Dedifferentiated amniotic fluid mesenchymal stem cell (primary cell): ENCODE results near the gene RBL1.
A peak's percentile ranks its signal among the peaks of the same experiment; 100 is the strongest.
"Not testable (repeated sequence)": the region's sequence is repeated elsewhere in the genome, so short reads cannot be mapped to it uniquely, and the experiment has no call there.

Experiments used
- DNase-seq: peaks from one replicate; pipeline ENCODE4 v3.0.0-alpha.2; 2016; ENCODE audit errors: extremely low spot score

RBL1 gene

DNA sequence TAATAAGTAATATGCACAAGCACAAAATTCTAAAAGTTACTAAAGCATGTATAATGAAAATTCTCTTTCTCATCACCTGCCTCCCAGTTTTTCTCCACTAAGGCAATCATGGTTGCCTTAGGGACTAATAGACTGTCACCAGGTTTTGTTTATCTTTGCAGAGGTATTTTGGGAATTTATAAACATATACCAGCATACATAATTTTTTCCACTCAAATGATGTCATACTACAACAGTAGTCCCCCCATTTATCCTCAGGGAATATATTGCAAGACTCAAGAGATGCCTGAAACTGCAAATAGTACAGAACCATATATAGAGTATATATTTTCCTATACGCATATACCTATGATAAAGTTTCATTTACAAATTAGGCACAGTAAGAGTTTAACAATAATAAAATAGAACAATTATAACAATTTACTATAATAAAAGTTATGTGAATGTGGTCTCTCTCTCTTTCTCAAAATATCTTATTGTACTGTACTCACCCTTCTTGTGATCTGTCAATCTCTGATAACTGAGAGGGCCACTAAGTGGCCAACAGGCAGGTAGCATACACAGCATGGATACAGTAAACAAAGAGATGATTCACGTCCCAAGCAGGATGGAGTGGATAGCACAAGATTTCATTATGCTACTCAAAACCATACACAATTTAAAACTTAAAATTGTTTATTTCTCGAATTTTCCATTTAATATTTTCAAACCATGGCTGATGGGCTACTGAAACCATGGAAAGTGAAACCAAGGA, 19.7 kb downstream of the RBL1 start:
- DNase-seq = no peak

- no peak for DNase-seq
Observed at GRCh38 chr20:37072293-37073196, 23.3 kb downstream of the RBL1 start.

DNA sequence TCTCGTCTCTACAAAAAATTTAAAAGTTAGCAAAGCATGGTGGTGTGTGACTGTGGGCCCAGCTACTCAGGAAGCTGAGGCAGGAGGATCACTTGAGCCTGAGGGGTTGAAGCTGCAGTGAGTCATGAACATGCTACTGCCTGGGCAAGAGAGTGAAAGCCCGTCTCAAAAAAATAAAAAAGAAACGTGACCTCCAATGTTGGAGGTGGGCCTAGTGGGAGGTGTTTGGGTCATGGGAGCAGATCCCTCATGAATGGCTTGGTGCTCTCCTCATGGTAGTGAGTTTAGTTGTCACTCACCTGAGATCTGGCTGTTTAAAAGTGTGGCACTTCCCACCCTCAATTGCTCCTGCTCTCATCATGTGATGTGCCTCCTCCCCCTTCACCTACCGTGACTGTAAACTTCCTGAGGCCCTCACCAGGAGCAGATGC, 24.3 kb downstream of the RBL1 start:
- DNase-seq = peak; percentile 45

DNA sequence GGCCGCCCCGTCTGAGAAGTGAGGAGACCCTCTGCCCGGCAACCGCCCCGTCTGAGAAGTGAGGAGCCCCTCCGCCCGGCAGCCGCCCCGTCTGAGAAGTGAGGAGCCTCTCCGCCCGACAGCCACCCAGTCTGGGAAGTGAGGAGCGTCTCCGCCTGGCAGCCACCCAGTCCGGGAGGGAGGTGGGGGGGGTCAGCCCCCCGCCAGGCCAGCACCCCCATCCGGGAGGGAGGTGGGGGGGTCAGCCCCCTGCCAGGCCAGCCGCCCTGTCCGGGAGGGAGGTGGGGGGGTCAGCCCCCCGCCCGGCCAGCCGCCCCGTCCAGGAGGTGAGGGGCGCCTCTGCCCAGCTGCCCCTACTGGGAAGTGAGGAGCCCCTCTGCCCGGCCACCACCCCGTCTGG, 26.2 kb downstream of the RBL1 start:
- not testable (repeated sequence) for DNase-seq

DNA sequence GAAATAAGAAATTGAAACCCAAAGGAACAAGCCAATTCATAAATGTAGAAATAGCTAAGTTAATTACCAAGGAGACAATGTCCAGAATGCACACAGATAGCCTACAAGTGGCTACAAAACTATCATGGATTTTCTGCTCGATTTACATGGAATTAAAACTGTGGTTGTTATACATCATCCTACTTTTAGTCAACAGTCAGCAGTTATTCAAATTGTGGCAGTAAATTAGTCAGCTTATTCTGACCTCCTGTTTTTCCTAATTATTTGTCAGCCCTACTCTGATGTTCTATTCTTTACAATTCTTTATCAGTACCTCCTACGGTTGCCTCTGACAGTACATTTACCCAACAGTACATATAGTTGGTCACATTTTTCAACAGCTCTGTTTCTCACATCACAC, 29.6 kb downstream of the RBL1 start:
- no peak for DNase-seq

DNA sequence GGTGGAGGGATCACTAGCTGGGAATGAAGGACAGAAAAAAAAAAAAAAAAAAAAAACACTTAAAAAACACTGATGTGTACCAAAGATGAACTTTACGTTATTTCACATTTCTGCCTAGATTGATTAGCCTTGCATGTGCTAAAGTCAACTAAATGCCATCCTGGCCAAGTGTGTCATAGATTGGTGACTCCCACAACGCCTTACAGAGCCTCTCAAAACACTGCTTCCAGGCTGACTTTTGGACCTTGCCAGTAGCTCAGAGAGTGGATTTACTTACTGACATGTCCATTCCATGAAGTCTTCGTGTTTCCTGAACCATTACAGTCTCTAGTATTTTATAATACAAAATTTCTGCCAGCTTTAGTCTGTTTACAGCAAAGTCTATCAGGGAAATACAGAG, 40.5 kb downstream of the RBL1 start:
- no peak for DNase-seq

- no peak for DNase-seq
Observed at GRCh38 chr20:37053230-37053950, 42.4 kb downstream of the RBL1 start.

DNA sequence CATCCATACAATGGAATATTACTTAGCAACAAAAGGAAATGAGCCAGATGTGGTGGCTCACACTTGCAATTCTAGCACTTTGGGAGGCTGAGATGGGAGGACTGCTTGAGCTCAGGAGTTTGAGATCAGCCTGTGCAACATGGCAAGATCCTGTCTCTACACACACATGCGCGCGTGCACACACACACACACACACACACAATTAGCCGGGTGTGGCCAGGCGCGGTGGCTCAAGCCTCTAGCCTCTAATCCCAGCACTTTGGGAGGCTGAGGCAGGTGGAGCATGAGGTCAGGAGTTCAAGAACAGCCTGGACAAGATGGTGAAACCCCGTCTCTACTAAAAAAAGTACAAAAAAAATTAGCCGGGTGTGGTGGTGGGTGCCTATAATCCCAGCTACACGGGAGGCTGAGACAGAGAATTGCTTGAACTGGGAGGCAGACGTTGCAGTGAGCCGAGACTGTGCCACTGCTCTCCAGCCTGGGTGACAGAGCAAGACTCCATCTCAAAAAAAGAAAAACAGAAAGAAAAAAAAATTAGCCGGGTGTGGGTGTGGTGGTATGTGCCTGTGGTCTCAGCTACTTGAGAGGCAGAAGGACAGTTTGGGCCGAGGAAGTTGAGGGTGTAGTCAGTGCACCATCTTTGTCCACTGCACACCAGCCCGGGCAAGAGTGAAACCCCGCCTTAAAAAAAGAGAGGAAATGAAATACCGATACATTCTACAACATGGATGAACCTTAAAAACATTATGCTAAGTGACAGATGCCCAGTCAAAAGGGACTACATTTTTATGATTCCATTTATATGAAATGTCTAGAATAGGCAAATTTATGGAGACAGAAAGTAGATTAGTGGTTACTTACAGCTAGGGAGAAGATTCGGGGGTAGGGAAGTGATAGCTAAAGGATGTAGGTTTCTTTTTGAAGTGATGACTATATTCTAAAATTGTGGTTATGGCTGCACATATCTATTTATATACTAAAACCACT, 52.5 kb downstream of the RBL1 start:
- DNase-seq = no peak

GRCh38 chr20:37039366-37039765, 56.4 kb downstream of the RBL1 start:
- DNase-seq = not testable (repeated sequence)

GRCh38 chr20:37032077-37032476, 63.7 kb downstream of the RBL1 start:
- DNase-seq = no peak

- DNase-seq = no peak
Observed at GRCh38 chr20:37020636-37021035, 75.2 kb downstream of the RBL1 start.

DNA sequence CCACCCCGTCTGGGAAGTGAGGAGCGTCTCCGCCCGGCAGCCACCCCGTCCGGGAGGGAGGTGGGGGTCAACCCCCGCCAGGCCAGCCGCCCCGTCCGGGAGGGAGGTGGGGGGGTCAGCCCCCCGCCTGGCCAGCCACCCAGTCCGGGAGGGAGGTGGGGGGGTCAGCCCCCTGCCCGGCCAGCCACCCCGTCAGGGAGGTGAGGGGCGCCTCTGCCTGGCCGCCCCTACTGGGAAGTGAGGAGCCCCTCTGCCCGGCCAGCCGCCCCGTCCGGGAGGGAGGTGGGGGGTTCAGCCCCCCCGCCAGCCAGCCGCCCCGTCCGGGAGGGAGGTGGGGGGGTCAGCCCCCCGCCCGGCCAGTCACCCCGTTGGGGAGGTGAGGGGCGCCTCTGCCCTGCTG, 83.2 kb downstream of the RBL1 start:
- DNase-seq = not testable (repeated sequence)

DNA sequence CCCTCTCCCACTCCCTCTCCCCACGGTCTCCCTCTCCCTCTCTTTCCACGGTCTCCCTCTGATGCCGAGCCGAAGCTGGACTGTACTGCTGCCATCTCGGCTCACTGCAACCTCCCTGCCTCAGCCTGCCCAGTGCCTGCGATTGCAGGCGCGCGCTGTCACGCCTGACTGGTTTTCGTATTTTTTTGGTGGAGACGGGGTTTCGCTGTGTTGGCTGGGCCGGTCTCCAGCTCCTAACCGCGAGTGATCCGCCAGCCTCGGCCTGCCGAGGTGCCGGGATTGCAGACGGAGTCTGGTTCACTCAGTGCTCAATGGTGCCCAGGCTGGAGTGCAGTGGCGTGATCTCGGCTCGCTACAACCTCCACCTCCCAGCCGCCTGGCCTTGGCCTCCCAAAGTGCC, 83.9 kb downstream of the RBL1 start:
- DNase-seq = not testable (repeated sequence)

DNA sequence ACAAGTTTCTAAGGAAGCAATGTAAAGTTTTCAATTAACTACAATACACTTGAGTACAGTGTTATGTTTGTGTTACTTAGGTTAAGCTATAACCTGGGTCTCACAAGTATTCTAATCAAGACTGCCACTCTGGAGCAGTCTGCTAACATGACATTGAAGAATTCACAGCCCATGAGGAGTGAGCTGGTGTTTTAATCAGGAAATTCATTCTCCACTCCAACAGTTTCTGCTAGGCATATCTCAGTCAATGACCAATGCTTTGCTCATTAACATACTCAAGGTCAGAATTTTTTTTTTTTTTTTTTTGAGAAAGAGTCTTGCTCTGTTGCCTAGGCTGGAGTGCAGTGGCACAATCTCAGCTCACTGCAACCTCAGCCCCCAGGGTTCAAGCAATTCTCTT, 84.7 kb downstream of the RBL1 start:
- DNase-seq = no peak

DNA sequence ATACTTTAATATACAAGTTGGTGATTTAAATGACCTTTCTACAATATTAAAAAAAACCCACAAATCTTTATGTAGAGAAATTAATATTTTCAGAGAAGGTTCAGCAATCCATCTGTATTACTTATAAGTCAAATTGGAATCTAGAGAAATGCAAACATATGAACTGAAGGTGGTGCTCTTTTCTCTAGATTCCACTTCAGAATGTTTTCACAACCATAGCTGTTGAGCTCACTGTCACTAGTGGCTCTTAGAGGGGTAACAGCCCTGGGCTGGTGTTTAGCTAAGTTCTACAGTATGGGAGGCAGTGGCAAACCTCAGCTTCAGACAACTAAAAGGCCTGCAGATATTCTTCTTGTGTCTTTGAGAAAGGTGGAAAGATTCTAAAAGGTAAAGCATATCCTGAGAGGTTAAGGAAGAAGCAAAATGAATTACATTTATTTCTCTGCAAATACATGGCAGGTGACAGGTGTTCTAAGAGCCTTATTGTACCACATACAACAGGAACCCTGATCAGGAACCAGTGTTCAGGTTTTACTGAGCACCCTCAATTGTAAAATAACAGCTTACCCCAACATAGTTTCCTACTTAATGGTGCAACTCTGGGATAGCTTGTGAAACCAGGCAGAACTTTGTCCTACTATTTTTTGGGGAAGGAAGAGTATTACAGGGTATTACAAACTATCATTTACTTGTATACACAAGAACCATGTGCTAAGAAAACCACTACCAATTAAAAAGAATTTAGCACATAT, 87.7 kb downstream of the RBL1 start:
- DNase-seq = peak; percentile 29

- DNase-seq = not testable (repeated sequence)
Observed at GRCh38 chr20:37005062-37005942, 90.5 kb downstream of the RBL1 start.

- DNase-seq = not testable (repeated sequence)
Observed at GRCh38 chr20:37001634-37002033, 94.2 kb downstream of the RBL1 start.

GRCh38 chr20:37000171-37000570, 95.6 kb downstream of the RBL1 start:
- not testable (repeated sequence) for DNase-seq

DNA sequence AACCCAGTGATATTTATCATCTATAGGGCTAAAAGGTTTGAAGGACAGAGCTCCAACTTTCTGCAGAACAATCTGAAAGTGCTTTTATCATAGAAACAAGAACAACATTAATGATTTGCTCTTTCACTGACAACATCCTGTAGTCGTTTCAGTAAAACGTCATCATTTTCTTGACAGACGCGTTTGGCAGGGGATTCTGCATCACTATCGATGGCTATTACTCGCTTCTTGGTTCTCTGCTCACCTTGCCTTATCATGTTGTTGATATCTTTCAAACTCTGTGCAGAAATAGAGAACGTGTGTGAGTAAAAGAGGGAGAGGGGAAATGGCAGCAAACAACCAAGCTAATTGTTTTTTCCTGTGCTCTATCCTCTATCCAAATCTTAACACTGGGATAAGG, 97.1 kb downstream of the RBL1 start:
- DNase-seq = no peak
